Trophoblast cell (in vitro differentiated cells and primary cell): Measurements from ENCODE around the gene ZNF277.
A peak's percentile ranks its signal among the peaks of the same experiment; 100 is the strongest.

ENCODE experiments used
- DNase-seq, 2 donors: peaks; one replicate each; pipeline ENCODE4 v3.0.0-alpha.2; 2016
- H2AFZ ChIP-seq: 2 replicates; pipeline ENCODE4 v1.6.1; 2013; ENCODE audit warnings: low read length, moderate library complexity, mild to moderate bottlenecking; ENCODE audit not compliant: insufficient read depth, poor library complexity
- H2AK5ac ChIP-seq: 2 replicates; pipeline ENCODE4 v1.6.1; 2013; ENCODE audit warnings: mild to moderate bottlenecking, low read length
- H2BK120ac ChIP-seq: 2 replicates; pipeline ENCODE4 v1.6.1; 2013; ENCODE audit warnings: low read length, mild to moderate bottlenecking, moderate library complexity; ENCODE audit not compliant: insufficient read depth, poor library complexity
- H2BK12ac ChIP-seq: 2 replicates; pipeline ENCODE4 v1.6.1; 2013; ENCODE audit warnings: mild to moderate bottlenecking, low read length, moderate library complexity
- H2BK5ac ChIP-seq: 2 replicates; pipeline ENCODE4 v1.6.1; 2013; ENCODE audit warnings: low read length, low read depth, moderate library complexity, mild to moderate bottlenecking; ENCODE audit not compliant: poor library complexity
- H3K14ac ChIP-seq: 2 replicates; pipeline ENCODE4 v1.6.1; 2013; ENCODE audit warnings: mild to moderate bottlenecking, low read length
- H3K18ac ChIP-seq: 2 replicates; pipeline ENCODE4 v1.6.1; 2013; ENCODE audit warnings: mild to moderate bottlenecking, low read length
- H3K23ac ChIP-seq: 2 replicates; pipeline ENCODE4 v1.6.1; 2013; ENCODE audit warnings: low read length
- H3K27ac ChIP-seq: 2 replicates; pipeline ENCODE4 v1.5.1; 2013; ENCODE audit warnings: low read depth, mild to moderate bottlenecking, inconsistent platforms, low read length, moderate library complexity
- H3K27me3 ChIP-seq: 2 replicates; pipeline ENCODE4 v1.6.1; 2013; ENCODE audit warnings: inconsistent platforms, mild to moderate bottlenecking, low read length, moderate library complexity; ENCODE audit not compliant: insufficient read depth
- H3K36me3 ChIP-seq, 2 experiments: 1 replicate in 1 of 2; 2 replicates in 1 of 2; pipeline ENCODE4 v1.6.1; 2013; ENCODE audit warnings: low read length in 2 of 2, mild to moderate bottlenecking in 2 of 2, moderate library complexity in 1 of 2; ENCODE audit not compliant: insufficient read depth in 2 of 2, control insufficient read depth in 1 of 2
- H3K4ac ChIP-seq: 2 replicates; pipeline ENCODE4 v1.6.1; 2013; ENCODE audit warnings: low read depth, mild to moderate bottlenecking, low read length, moderate library complexity
- H3K4me1 ChIP-seq, 2 experiments: 1 replicate in 1 of 2; 2 replicates in 1 of 2; pipeline ENCODE4 v1.6.1; 2013; ENCODE audit warnings: low read length in 2 of 2, mild to moderate bottlenecking in 2 of 2, moderate library complexity in 1 of 2; ENCODE audit not compliant: insufficient read depth in 2 of 2, control insufficient read depth in 1 of 2
- H3K4me2 ChIP-seq: 2 replicates; pipeline ENCODE4 v1.6.1; 2013; ENCODE audit warnings: inconsistent platforms, mild to moderate bottlenecking, low read length, moderate library complexity
- H3K4me3 ChIP-seq: 2 replicates; pipeline ENCODE4 v1.5.1; 2013; ENCODE audit warnings: mild to moderate bottlenecking, low read depth, low read length, inconsistent platforms
- H3K79me1 ChIP-seq: one replicate; pipeline ENCODE4 v1.6.1; 2013; ENCODE audit warnings: low read length
- H3K79me2 ChIP-seq: 2 replicates; pipeline ENCODE4 v1.6.1; 2013; ENCODE audit warnings: low read length, mild to moderate bottlenecking; ENCODE audit not compliant: control insufficient read depth, insufficient read depth, poor library complexity
- H3K9ac ChIP-seq: 2 replicates; pipeline ENCODE4 v1.6.1; 2013; ENCODE audit warnings: mild to moderate bottlenecking, low read length
- H3K9me3 ChIP-seq: 2 replicates; pipeline ENCODE4 v1.6.1; 2013; ENCODE audit warnings: low read depth, mild to moderate bottlenecking, control low read depth, inconsistent platforms, low read length; ENCODE audit not compliant: insufficient read depth
- H4K12ac ChIP-seq: 2 replicates; pipeline ENCODE4 v1.6.1; 2013; ENCODE audit warnings: low read depth, mild to moderate bottlenecking, low read length, moderate library complexity
- H4K8ac ChIP-seq: 2 replicates; pipeline ENCODE4 v1.6.1; 2013; ENCODE audit warnings: low read depth, mild to moderate bottlenecking, low read length, moderate library complexity
- H4K91ac ChIP-seq: one replicate; pipeline ENCODE4 v1.6.1; 2013; ENCODE audit warnings: low read depth, mild to moderate bottlenecking, low read length, moderate library complexity
- WGBS: extraction: QIAGEN DNeasy Blood & Tissue Kit; methylation state at CpG from one replicate; pipeline ENCODE4 v1.1.7; 2013; ENCODE audit warnings: missing lambda C conversion rate; ENCODE audit not compliant: insufficient read length, insufficient coverage; ENCODE audit errors: extremely low coverage; 5-methylcytosine and 5-hydroxymethylcytosine counted together

The ZNF277 gene

DNA sequence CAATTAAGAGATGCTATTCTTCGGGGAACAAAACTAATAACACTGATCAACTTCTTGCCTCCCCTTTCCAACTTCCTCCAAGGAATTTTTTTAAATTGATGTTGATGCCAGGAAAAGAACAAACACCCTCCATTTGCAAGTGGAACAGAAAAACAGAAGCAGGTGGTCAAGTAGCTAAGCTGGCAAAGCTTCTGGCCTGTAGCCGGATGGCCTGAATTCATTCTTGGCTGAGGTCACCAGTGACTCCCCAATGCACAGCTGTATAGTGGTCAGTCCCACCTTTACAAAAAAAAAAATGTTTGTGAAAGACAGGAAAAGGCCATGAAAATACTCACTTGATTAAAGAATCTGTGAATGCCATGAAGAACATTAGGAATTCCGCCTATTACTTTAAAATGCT lies 39.3 kb upstream of the ZNF277 start:
- Histone ChIP-seq H3K9ac (no peak overlapping the region), H3K23ac (no peak overlapping the region), H3K36me3 (peaks cover 0 to 1% of the 10 kb centered on the region in 2 experiments), H3K27ac (no peak overlapping the region), H3K27me3 (no peaks in the 10 kb centered on the region), H3K4me3 (no peak overlapping the region), H3K9me3 (no peaks in the 10 kb centered on the region), H3K79me2 (peaks cover 2% of the 10 kb centered on the region), H2BK5ac (no peak overlapping the region), H4K8ac (no peak overlapping the region), H2BK120ac (no peak overlapping the region), H2AFZ (no peak overlapping the region), H3K79me1 (peaks cover 7% of the 10 kb centered on the region), H3K4ac (peak overlapping the region; percentile 46), H3K14ac (no peak overlapping the region), H4K12ac (no peak overlapping the region), H2AK5ac (no peak overlapping the region), H3K18ac (no peak overlapping the region), H2BK12ac (no peak overlapping the region), H3K4me2 (no peak overlapping the region), H3K4me1 (peaks cover 4 to 5% of the 10 kb centered on the region in 2 experiments), H4K91ac (no peak overlapping the region)
- no peak for DNase-seq
- no CpG with 5 or more reads among the region's 3 CpGs for WGBS

- Histone ChIP-seq H3K18ac (no peak overlapping the region), H3K79me2 (no peaks in the 10 kb centered on the region), H4K91ac (no peak overlapping the region), H3K14ac (no peak overlapping the region), H2BK5ac (no peak overlapping the region), H4K12ac (no peak overlapping the region), H3K4me1 (no peaks in the 10 kb centered on the region), H2AK5ac (no peak overlapping the region), H3K9ac (no peak overlapping the region), H2BK12ac (no peak overlapping the region), H3K27ac (no peak overlapping the region), H3K9me3 (no peaks in the 10 kb centered on the region), H3K79me1 (peaks cover 2% of the 10 kb centered on the region), H2AFZ (no peak overlapping the region), H3K27me3 (no peaks in the 10 kb centered on the region), H3K4me3 (no peak overlapping the region), H4K8ac (no peak overlapping the region), H2BK120ac (no peak overlapping the region), H3K4ac (no peak overlapping the region), H3K23ac (no peak overlapping the region), H3K4me2 (no peak overlapping the region), H3K36me3 (peaks cover 0 to 1% of the 10 kb centered on the region in 2 experiments)
- no CpG with 5 or more reads among the region's 2 CpGs for WGBS
- no peak for DNase-seq
Measured at GRCh38 chr7:112168915-112169314, 37.6 kb upstream of the ZNF277 start.

DNA sequence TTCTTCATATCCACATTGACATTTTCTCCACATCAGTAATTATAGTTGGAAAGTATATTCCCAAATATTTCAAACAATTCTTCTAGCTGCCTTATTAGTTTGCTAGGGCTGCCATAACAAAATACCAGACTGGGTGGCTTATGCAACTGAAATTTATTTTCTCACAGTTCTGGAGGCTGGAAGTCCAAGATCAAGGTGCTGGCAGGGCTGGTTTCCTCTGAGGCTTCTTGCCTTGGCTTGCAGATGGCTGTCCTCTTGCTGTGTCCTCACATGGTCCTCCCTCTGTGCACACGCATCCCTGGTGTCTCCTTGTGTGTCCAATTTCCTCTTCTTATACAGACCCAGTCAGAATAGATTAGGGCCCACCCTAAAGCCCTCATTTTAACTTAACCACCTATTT lies 34.8 kb upstream of the ZNF277 start:
- no peak overlapping the region for H2BK120ac ChIP-seq
- no peak overlapping the region for H3K14ac ChIP-seq
- no peak overlapping the region for H4K8ac ChIP-seq
- H3K4me2 ChIP-seq: no peak overlapping the region
- H2AFZ ChIP-seq: no peak overlapping the region
- no peaks in the 10 kb centered on the region for H3K79me1 ChIP-seq
- no peak overlapping the region for H2BK12ac ChIP-seq
- H3K9me3 ChIP-seq: no peaks in the 10 kb centered on the region
- no peak overlapping the region for H4K91ac ChIP-seq
- H3K4me3 ChIP-seq: no peak overlapping the region
- no peak for DNase-seq
- no peak overlapping the region for H4K12ac ChIP-seq
- H3K9ac ChIP-seq: no peak overlapping the region
- WGBS: no CpG with 5 or more reads among the region's 1 CpG
- H3K27me3 ChIP-seq: no peaks in the 10 kb centered on the region
- peak overlapping the region; percentile 71 for H3K18ac ChIP-seq
- H2BK5ac ChIP-seq: no peak overlapping the region
- H3K27ac ChIP-seq: no peak overlapping the region
- H3K4me1 ChIP-seq: no peaks in the 10 kb centered on the region
- peak overlapping the region; percentile 62 for H3K4ac ChIP-seq
- H3K36me3 ChIP-seq: peaks cover 0 to 1% of the 10 kb centered on the region in 2 experiments
- H3K79me2 ChIP-seq: no peaks in the 10 kb centered on the region
- H2AK5ac ChIP-seq: no peak overlapping the region
- H3K23ac ChIP-seq: no peak overlapping the region

- H3K18ac ChIP-seq: no peak overlapping the region
Measured at GRCh38 chr7:112172870-112173567, 33.5 kb upstream of the ZNF277 start.

More at GRCh38 chr7:112172870-112173567, 33.5 kb upstream of the ZNF277 start:
- H3K4me1 ChIP-seq: no peaks in the 10 kb centered on the region
- H3K27ac ChIP-seq: no peak overlapping the region
- H3K4me3 ChIP-seq: no peak overlapping the region
- H4K12ac ChIP-seq: no peak overlapping the region
- H3K9ac ChIP-seq: no peak overlapping the region
- H3K14ac ChIP-seq: no peak overlapping the region
- no peak overlapping the region for H4K8ac ChIP-seq
- H4K91ac ChIP-seq: no peak overlapping the region
- no peaks in the 10 kb centered on the region for H3K79me2 ChIP-seq
- no CpG with 5 or more reads among the region's 8 CpGs for WGBS
- H2AK5ac ChIP-seq: no peak overlapping the region
- no peak overlapping the region for H2AFZ ChIP-seq
- H3K9me3 ChIP-seq: no peaks in the 10 kb centered on the region
- no peak overlapping the region for H2BK5ac ChIP-seq
- H3K36me3 ChIP-seq: peaks cover 0 to 1% of the 10 kb centered on the region in 2 experiments
- no peak overlapping the region for H3K4ac ChIP-seq
- H3K79me1 ChIP-seq: no peaks in the 10 kb centered on the region
- H2BK120ac ChIP-seq: no peak overlapping the region
- no peak overlapping the region for H2BK12ac ChIP-seq
- H3K27me3 ChIP-seq: no peaks in the 10 kb centered on the region
- no peak overlapping the region for H3K23ac ChIP-seq
- no peak overlapping the region for H3K4me2 ChIP-seq
- no peak for DNase-seq
